ENCODE results near the gene ART4. TPM values are rescaled to one million over a fixed set of nuclear protein-coding genes. Genes with fewer than 3 reads are reported as not detected.

Gene ART4
- total RNA-seq, 2 donors from 2014 or later = 11.3 to 16.1 TPM

DNA sequence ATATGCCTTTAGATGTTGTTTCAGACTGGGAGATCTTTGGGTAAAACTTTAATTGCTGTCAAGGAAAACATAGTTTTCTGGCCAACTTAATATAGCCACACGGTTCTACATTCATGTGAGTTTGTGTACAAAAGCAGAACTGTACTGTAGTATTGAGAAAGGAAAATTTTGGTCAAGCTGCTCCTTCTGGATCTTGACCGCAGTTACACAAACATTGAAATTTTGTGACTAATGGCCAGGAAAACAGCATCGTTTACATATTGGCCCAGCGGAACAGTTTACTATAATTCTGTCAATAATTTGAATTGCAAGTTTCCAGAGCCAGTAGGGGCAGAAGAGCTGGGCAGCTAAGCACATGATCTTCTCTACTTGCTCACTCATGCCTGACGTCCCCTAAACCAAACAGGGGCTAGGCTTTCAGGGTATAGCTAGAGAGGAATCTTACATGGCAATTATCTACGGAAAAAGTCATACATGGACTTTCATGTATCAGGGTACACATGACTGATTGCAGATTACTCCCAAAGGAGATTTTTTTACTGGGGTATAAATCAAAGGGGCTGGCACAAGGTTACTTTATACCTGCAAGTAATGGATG lies 11.4 kb upstream of the ART4 start:
- intact Hi-C loops (cut with DNase I) = no loop called here
- no peak for DNase-seq (ENCODE audit: low spot score)

DNA sequence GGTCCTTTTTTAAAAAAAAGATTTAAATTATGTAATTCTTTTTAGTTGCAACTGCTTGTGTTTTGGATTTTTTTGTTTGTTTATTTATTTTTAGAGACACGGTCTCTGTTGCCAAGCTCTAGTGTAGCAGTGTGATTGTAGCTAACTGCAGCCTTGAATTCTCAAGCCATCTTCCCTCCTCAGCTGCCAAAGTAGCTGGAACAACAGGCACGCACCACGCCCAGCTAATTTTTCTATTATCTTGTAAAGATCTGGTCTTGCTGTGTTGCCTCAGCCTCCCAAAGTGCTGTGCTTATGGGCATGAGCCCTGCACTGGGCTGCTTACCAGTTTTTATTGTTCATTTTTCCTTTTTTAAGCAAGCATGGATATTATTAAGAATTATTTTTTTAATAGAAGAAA lies 10.6 kb upstream of the ART4 start:
- intact Hi-C loops (cut with DNase I) = no loop called here
- DNase-seq (ENCODE audit: low spot score) = no peak

DNA sequence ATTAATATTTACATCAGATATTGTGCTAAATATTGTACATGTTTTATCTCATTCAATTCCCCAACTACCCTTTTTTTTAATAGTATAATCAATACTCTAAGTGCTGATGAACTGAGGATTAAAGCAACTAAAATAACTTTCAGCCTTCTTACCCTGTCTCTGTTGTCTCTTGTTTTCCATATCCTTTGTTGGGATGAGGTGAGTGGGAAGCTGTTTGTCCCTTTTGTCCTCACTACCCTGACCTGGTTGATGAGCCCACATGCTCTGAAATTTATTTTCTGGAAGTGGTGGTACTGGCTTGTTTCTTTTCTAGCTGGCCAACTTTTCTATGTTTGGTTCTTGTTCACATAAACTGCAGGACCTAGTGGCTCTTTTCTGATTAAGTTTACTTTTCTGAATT lies 9.6 kb upstream of the ART4 start:
- no peak for DNase-seq (ENCODE audit: low spot score)
- intact Hi-C loops (cut with DNase I) = no loop called here

DNA sequence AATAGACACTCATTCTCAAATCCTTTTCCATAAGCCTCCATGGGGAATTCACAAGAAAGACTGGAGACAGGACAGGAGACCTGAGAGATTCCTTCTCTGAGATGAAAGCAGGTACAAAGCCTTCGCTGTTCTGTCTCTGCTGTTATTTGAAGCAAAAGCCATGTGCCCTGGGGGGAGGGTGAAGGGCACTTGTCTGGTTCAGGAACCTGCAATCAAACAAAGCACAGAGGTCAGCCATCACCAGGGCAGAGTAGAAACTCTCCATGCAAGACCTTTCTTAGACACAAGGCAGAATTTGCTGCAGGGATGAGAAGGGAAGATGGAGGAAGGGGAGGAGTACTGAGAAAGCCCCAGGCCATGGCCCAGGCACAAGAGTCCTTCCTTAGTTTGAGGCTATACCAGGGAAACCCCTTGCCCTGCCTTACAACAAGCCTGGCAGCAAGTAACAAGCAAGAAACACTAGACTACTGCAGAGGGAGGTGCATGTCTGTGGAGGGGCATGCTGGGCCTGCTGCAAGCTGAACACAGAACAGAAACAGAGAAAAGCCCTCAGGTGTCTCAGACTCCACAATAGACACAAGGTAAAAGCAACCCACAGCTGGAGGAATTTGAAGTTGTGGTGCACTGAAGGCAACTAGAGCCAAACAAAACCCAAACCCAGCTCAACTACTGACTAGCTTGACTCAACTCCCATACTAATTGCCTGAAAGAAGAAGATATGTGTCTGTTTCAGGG lies 7.8 kb upstream of the ART4 start:
- intact Hi-C loops (cut with DNase I) = no loop called here
- DNase-seq (ENCODE audit: low spot score) = no peak

DNA sequence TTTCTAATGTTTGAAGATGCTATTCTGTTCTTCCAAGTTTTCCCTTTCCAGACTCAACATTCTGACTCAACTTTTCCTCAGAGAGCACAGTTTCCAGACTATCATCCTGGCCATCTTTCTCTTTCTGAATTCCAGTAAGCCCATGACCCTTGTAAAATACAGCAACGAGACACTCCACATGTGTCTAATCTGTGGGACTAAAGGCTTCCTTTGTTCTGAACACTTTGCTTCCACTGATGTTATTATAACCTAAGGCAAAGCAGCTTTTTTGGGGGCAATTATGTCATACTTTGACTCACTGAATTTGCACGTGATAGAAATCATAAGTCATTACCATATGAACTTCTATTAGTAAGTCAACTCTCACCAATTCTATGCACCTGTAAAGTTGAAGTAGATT lies 6.3 kb upstream of the ART4 start:
- intact Hi-C loops (cut with DNase I) = loop anchor here in 1 of 2 donors (5.0 to 10.0 kb wide), 4 partner anchors 43 to 415 kb away; partner anchors contain the start of gene RERG
- no peak for DNase-seq (ENCODE audit: low spot score)

DNA sequence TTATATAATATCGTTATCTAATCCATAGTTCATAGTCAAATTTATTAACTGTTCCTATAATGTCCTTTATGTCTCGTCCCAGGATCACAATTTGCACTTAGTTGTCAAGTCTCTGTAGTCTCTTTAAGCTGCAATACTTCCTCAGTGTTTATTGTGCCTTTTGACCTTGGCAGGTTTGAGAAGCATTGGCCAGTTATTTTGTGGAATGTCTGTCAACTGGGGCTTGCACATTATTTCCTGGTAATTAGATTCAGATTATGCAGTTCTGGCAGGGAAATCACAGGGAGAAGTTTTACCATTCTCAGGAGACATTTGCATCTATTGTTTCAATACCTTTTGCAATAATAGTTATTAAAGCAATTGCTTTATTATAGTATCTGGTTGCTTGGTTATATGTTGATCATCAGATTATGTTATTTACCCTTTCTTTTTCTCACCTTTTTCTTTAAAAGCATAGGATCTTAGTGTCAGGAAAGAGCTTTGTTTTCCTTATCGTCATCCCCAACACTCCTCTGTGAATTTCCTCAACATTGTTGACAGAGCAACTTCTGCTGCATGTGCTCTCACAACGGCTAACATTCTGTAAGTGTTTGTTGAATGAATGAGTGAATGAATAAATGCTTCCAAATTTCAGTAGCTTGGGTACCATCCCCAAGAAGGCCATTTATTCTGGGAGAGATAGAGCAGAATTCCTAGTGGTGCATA lies 3.7 kb upstream of the ART4 start:
- DNase-seq (ENCODE audit: low spot score) = no peak
- intact Hi-C loops (cut with DNase I) = loop anchor here in 1 of 2 donors (5.0 to 10.0 kb wide), 4 partner anchors 45 to 418 kb away; partner anchors contain the start of gene RERG

DNA sequence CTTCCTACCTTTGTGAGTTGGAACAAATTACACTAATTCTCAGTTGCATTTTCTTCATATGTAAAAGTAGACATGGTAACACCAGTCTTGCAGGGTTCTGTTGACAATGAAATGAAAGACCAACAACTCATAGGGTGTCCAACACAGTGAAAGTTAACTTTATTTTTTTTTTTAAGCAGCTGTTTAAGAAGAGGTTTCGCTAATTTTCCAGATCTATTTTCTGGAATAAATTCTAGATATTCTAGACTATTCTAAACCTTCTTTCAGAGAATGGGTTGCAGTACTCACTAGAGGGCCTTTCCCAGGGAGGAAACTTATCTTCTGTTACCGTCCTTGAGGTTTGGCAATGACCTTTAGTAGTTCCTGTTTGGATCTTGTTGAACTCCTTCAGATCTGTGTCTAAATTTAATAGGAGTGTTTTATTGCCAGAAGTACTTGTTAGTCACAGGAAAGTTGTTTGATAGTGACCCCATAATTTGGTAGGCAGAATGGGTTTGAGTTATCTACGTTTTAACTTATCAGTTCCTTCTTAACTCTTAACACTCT lies 2.8 kb upstream of the ART4 start:
- no peak for DNase-seq (ENCODE audit: low spot score)
- intact Hi-C loops (cut with DNase I) = loop anchor here in 1 of 2 donors (5.0 to 10.0 kb wide), 4 partner anchors 46 to 419 kb away; partner anchors contain the start of gene RERG

DNA sequence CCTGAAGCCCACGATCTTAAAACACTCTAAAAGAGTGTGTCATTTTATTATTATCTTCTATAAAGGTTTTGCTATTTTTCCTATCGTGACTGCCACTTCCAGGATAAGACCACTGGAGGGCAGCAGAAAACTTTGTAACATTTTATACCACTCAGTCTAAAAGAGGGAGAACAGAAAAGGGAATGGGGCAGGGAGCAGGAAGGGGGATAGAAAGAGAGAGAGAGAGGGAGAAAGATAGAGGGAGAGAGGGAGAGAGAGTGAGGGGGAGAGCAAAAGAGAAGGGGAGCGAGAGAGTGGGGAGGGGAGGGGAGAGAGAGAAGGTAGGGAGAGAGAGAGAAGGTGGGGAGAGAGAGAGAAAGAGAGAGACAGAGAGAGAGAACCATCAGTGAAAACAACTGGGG lies 2.0 kb upstream of the ART4 start:
- intact Hi-C loops (cut with DNase I) = loop anchor here in 1 of 2 donors (5.0 to 10.0 kb wide), 4 partner anchors 47 to 419 kb away; partner anchors contain the start of gene RERG
- DNase-seq (ENCODE audit: low spot score) = no peak

DNA sequence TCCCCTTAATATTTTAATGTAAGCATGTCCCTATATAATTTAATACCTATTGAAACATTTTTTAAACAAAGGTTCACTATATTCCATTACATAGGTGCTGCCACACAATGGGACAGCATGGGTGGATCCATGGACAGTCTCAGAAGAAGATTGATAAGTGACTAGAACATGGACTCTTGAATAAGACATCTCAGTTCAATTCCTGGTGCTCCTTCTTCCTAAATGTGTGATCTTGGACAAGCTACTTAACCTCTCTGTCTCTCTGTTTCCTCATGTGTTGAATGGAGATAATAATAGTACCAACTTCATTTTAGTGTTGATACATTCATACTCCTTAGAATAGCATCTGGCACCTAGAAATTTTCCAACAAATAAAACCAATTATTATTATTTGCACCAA lies 1.1 kb upstream of the ART4 start:
- intact Hi-C loops (cut with DNase I) = loop anchor here (5.0 to 10.0 kb wide), 2 partner anchors 153 to 420 kb away; no protein-coding TSS in a partner anchor
- DNase-seq (ENCODE audit: low spot score) = no peak

DNA sequence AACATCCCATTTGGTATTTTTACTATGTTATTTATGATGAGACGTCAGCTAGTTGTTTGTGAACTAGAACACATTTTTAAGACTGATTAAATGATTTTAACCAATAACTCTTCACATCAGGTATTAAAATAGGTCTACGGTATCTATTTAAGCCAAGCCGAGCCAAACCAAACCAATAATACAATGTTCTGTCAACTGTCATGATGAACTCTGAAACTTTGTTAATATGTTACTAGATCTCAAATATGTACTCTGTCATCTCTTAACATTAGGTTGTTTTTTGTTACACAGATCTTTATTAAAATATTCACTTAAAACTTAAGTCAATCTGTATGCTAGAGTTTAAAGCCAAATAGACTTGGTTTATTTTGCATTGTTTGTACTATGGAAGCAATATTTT lies 1.0 kb downstream of the ART4 start:
- intact Hi-C loops (cut with DNase I) = loop anchor here (5.0 to 10.0 kb wide), 2 partner anchors 155 to 422 kb away; no protein-coding TSS in a partner anchor

DNA sequence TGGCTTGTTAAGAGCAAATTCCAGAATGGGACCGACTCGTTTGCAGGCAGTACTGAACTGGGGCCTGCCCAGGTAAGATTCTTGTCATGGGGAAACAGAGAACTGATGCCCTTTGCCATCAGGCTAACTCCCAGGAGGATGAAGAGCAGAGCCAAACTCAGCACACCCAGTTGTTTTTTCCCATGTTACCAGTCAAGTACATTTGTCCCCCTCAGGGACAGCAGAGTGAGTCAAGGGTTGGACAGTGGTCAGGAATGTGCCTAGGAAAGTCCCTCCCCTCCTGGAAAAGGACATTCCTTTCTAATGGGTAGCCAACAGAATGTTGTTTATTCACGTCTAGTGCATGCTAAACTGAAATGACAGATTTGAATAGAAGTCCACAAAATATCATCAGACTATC lies 1.6 kb downstream of the ART4 start:
- intact Hi-C loops (cut with DNase I) = loop anchor here (2.0 to 10.0 kb wide), 3 partner anchors 51 to 423 kb away; no protein-coding TSS in a partner anchor
- DNase-seq (ENCODE audit: low spot score) = peak; percentile 83

More for the DNA sequence above, 1.0 kb downstream of the ART4 start:
- DNase-seq (ENCODE audit: low spot score) = no peak

DNA sequence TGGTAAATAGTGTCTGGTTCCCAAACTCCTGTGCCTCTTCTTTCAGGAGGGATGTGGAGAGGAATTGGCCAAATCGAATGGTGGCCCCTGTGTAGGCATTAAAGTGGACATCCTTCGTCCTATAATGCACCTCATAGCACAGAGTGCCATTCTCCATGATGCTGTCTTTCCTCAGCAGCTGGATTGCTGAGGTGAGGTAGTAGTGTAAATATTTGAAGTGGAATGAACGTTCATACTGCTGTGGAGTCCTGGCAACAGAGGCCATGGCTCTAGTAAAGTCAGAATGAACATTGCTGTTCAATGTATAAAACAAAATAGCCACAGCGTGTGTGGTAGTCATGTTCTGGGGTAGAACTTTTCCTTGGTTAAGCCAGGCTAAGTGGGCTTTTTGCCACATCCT lies 2.7 kb downstream of the ART4 start:
- intact Hi-C loops (cut with DNase I) = loop anchor here (2.0 to 10.0 kb wide), 3 partner anchors 52 to 424 kb away; no protein-coding TSS in a partner anchor
- DNase-seq (ENCODE audit: low spot score) = no peak

DNA sequence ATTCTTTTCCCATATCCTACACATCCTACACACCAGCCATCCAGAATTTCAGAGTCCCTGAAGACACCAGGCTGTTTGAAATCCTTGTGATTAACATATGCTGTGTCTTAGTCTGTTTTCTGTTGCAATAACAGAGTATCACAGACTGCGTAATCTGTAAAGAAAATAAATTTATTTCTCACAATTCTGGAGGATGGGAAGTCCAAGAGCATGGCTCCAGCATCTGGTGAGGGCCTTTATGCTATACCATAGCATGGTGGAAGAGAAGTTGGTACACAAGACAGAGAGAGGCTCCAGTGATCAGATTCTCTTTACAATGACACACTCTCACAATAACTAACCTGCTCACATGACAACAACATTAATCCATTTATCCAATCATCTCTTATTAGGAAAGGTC lies 4.1 kb downstream of the ART4 start:
- no peak for DNase-seq (ENCODE audit: low spot score)
- intact Hi-C loops (cut with DNase I) = no loop called here

DNA sequence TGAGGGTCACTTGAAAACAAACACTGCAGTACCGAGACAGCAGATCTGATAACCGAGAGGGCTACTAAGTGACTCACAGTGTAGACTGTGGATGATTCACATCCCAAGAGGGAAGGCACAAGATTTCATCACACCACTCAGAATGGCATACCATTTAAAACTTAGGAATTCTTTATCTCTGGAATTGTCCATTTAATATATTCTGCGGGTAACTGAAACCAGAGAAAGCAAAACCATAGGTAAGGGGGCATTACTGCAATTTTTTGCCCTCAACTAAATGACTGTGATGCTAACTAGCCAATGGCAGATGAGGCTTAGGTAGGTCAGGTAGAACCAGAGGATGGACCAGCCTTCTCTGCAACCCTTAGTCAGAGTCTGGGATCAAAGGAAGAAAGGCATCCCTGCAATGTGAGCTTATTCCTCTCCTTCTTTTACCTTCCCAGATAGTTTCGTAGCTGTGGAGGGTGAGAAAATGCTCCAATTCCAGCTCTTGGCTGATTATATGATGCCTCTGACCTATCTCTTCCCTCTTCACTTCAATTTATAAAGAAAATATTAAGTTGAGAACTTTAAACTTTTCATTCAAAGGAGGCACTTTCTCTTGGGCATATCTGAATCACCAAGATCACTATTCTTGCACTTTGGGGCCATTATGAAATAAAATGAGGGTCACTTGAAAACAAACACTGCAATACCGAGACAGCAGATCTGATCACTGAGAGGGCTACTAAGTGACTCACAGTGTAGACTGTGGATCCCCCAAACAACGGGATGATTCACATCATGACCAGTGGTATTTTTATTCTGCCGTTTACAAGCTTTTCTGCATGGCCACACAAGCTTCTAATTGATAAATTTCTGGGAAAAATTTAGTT lies 6.8 kb downstream of the ART4 start:
- DNase-seq (ENCODE audit: low spot score) = no peak
- intact Hi-C loops (cut with DNase I) = no loop called here

DNA sequence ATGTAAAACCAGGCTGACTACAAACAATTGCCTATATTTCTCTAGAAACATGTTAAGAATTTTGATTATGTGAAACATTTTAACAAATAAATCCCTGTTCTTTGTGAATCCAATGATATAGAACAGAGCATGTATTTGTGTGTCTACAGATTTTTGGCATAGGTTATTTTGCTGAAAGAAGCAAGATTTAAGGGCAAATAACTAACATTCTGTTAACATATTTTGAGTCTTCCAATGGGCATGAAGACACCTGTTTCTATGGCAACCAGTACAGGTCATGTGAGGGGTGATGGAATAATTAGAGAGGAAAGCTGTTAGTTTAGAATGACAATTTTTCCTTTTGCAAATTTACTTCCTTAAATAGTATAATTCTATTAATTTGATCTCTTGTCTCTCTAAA lies 8.8 kb downstream of the ART4 start:
- DNase-seq (ENCODE audit: low spot score) = no peak
- intact Hi-C loops (cut with DNase I) = no loop called here

DNA sequence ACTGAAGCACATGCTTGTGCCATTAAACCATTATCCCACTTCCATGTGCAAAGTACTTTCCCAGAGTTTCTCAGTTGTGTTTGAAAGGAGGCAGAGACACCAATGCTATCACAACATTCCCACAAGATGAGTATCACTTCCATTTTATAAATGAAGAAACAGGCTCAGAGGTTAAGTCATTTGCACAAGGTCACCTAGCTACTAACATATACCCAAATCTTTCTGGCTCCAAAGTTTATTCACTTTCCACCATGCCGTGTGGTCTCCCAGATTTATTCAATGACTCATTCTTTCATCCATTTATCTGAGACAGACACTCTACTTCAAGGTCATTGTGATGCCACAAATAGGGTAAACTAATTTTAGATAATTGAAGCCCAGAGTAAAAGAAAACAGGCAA lies 9.4 kb downstream of the ART4 start:
- intact Hi-C loops (cut with DNase I) = no loop called here
- DNase-seq (ENCODE audit: low spot score) = no peak

DNA sequence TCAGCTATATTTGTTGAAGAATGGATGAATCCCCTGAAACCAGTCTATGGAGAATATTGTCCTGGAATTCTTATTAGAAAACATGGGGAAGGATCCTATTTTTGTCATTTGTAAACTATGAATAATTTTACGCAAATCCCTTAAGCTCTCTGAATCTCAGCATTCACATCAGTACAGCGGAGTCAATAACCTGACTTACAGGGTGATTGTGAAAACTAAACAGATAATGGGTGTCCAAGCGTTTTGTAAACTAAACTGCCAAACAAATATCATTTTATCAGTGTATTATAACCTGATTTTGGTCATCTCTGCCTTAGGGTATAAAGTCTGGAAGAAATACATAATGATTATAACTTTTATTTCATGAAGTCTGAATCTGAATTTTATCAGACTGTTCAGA lies 10.0 kb downstream of the ART4 start:
- no peak for DNase-seq (ENCODE audit: low spot score)
- intact Hi-C loops (cut with DNase I) = no loop called here

DNA sequence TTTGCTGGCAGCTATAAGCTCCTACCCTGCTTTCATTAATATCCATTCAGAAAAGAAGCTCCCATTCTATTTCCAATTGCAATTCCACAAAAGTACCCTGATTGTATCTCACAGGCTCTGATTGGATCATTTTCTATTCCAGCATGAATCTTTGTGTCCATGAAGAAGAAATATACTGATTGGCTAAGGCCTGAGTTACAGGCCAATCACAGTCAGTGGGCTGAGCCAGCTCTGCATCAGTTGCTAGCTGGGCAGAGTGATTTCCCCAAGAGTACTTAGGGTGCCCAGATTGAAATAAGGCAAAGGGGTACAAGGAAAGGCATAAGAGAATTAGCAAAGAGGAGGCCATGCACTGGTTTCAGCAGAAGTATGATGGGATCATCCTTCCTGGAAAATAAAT lies 14.4 kb downstream of the ART4 start:
- intact Hi-C loops (cut with DNase I) = no loop called here
- no peak for DNase-seq (ENCODE audit: low spot score)

DNA sequence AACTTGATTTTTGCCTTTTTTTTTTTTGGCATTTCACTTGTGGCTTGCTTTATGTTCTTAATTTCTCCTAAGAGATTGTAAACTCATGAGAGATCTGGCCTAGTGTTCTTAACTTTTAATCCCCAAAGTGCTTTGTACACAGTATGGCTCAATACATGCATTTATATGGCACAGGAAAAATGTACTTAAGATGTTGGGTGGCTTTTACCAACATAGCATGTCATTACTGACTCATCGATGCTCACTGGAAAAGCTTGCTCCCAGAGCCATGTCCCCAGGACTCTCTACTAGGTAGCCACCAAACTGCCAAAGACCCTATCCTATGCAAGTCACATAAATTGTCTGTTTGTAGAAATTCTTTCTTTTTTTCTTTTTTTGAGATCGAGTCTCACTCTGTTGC lies 16.3 kb downstream of the ART4 start:
- intact Hi-C loops (cut with DNase I) = no loop called here
- DNase-seq (ENCODE audit: low spot score) = no peak

Measured in posterior vena cava (tissue), 2 donors.